ENCODE measurements around the gene SPECC1.

The SPECC1 gene

GRCh38 chr17:20228860-20229259 lies 219.7 kb downstream of the SPECC1 start:
- Histone ChIP-seq H3K9me3 (ENCODE audit: insufficient read depth, low read depth, low read length) (no peaks in the 10 kb centered on the region), H3K79me2 (ENCODE audit: control insufficient read depth, insufficient read depth, low read length, poor library complexity) (peaks cover 5% of the 10 kb centered on the region), H3K4me1 (ENCODE audit: control insufficient read depth in 1 of 2, insufficient read depth in 2 of 2, low read length in 2 of 2) (peaks cover 20 to 21% of the 10 kb centered on the region in 2 experiments), H4K91ac (ENCODE audit: low read depth, low read length) (no peak overlapping the region), H3K4me3 (ENCODE audit: low read depth, low read length) (no peak overlapping the region), H3K79me1 (ENCODE audit: low read length) (peaks cover 11% of the 10 kb centered on the region), H3K27ac (ENCODE audit: low read depth, low read length) (no peak overlapping the region), H2BK120ac (ENCODE audit: insufficient read depth, low read length, poor library complexity) (no peak overlapping the region), H4K8ac (ENCODE audit: low read depth, low read length) (no peak overlapping the region), H2BK12ac (ENCODE audit: low read length) (no peak overlapping the region), H2AK5ac (ENCODE audit: low read length) (no peak overlapping the region), H3K27me3 (ENCODE audit: insufficient read depth, low read length) (no peaks in the 10 kb centered on the region), H3K4me2 (ENCODE audit: low read length) (no peak overlapping the region), H2AFZ (ENCODE audit: insufficient read depth, low read length, poor library complexity) (no peak overlapping the region), H3K9ac (ENCODE audit: low read length) (no peak overlapping the region), H3K4ac (ENCODE audit: low read depth, low read length) (no peak overlapping the region), H3K14ac (ENCODE audit: low read length) (no peak overlapping the region), H3K36me3 (ENCODE audit: control insufficient read depth in 1 of 2, insufficient read depth in 2 of 2, low read length in 2 of 2) (peaks cover 26 to 52% of the 10 kb centered on the region in 2 experiments), H2BK5ac (ENCODE audit: low read depth, low read length, poor library complexity) (no peak overlapping the region), H3K23ac (ENCODE audit: low read length) (no peak overlapping the region), H4K12ac (ENCODE audit: low read depth, low read length) (no peak overlapping the region), H3K18ac (ENCODE audit: low read length) (no peak overlapping the region)
- DNase-seq: no peak
- WGBS (ENCODE audit: extremely low coverage, insufficient coverage, insufficient read length): no CpG with 5 or more reads among the region's 3 CpGs

GRCh38 chr17:20230924-20231323 lies 221.8 kb downstream of the SPECC1 start:
- no peak overlapping the region for H3K27ac ChIP-seq (ENCODE audit: low read depth, low read length)
- no peak overlapping the region for H4K91ac ChIP-seq (ENCODE audit: low read depth, low read length)
- no peak overlapping the region for H3K4me3 ChIP-seq (ENCODE audit: low read depth, low read length)
- H2BK120ac ChIP-seq (ENCODE audit: insufficient read depth, low read length, poor library complexity): no peak overlapping the region
- H2AFZ ChIP-seq (ENCODE audit: insufficient read depth, low read length, poor library complexity): no peak overlapping the region
- H3K27me3 ChIP-seq (ENCODE audit: insufficient read depth, low read length): no peaks in the 10 kb centered on the region
- no peak overlapping the region for H3K4ac ChIP-seq (ENCODE audit: low read depth, low read length)
- DNase-seq: no peak
- no peaks in the 10 kb centered on the region for H3K9me3 ChIP-seq (ENCODE audit: insufficient read depth, low read depth, low read length)
- no peak overlapping the region for H3K18ac ChIP-seq (ENCODE audit: low read length)
- H2BK12ac ChIP-seq (ENCODE audit: low read length): no peak overlapping the region
- no peak overlapping the region for H3K4me2 ChIP-seq (ENCODE audit: low read length)
- H3K79me2 ChIP-seq (ENCODE audit: control insufficient read depth, insufficient read depth, low read length, poor library complexity): no peaks in the 10 kb centered on the region
- peaks cover 2 to 4% of the 10 kb centered on the region in 2 experiments for H3K4me1 ChIP-seq (ENCODE audit: control insufficient read depth in 1 of 2, insufficient read depth in 2 of 2, low read length in 2 of 2)
- no peak overlapping the region for H4K8ac ChIP-seq (ENCODE audit: low read depth, low read length)
- no peaks in the 10 kb centered on the region for H3K79me1 ChIP-seq (ENCODE audit: low read length)
- no peak overlapping the region for H2AK5ac ChIP-seq (ENCODE audit: low read length)
- peaks cover 37 to 70% of the 10 kb centered on the region in 2 experiments for H3K36me3 ChIP-seq (ENCODE audit: control insufficient read depth in 1 of 2, insufficient read depth in 2 of 2, low read length in 2 of 2)
- no peak overlapping the region for H4K12ac ChIP-seq (ENCODE audit: low read depth, low read length)
- H3K23ac ChIP-seq (ENCODE audit: low read length): no peak overlapping the region
- no peak overlapping the region for H2BK5ac ChIP-seq (ENCODE audit: low read depth, low read length, poor library complexity)
- no peak overlapping the region for H3K14ac ChIP-seq (ENCODE audit: low read length)
- WGBS (ENCODE audit: extremely low coverage, insufficient coverage, insufficient read length): no CpG with 5 or more reads among the region's 2 CpGs
- H3K9ac ChIP-seq (ENCODE audit: low read length): no peak overlapping the region

DNA sequence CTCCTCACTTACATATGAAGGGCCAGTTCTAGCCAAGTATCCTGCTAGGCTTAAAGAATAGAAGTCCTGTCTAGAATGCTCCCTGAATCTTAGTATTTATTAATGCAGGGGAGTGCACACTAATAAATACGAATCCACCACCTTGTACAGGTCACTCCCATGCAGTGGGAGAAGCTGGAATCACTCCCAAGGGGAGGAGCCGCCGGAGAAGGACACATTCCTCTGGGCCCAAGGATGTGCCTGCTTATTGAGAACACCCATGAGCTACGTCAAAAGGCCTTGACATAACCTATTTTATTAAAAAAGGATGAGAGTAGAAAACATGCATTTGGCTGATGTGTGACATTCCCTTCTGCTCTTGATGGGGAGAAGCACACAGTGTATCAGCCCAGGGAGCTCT lies 223.5 kb downstream of the SPECC1 start:
- Histone ChIP-seq H3K79me1 (ENCODE audit: low read length) (no peaks in the 10 kb centered on the region), H3K23ac (ENCODE audit: low read length) (no peak overlapping the region), H3K4me2 (ENCODE audit: low read length) (no peak overlapping the region), H2BK5ac (ENCODE audit: low read depth, low read length, poor library complexity) (no peak overlapping the region), H3K27ac (ENCODE audit: low read depth, low read length) (no peak overlapping the region), H2BK12ac (ENCODE audit: low read length) (no peak overlapping the region), H3K9me3 (ENCODE audit: insufficient read depth, low read depth, low read length) (no peaks in the 10 kb centered on the region), H3K9ac (ENCODE audit: low read length) (no peak overlapping the region), H3K79me2 (ENCODE audit: control insufficient read depth, insufficient read depth, low read length, poor library complexity) (no peaks in the 10 kb centered on the region), H2BK120ac (ENCODE audit: insufficient read depth, low read length, poor library complexity) (no peak overlapping the region), H3K4me1 (ENCODE audit: control insufficient read depth in 1 of 2, insufficient read depth in 2 of 2, low read length in 2 of 2) (no peaks in the 10 kb centered on the region), H3K14ac (ENCODE audit: low read length) (no peak overlapping the region), H3K18ac (ENCODE audit: low read length) (no peak overlapping the region), H3K36me3 (ENCODE audit: control insufficient read depth in 1 of 2, insufficient read depth in 2 of 2, low read length in 2 of 2) (peaks cover 40 to 70% of the 10 kb centered on the region in 2 experiments), H4K8ac (ENCODE audit: low read depth, low read length) (no peak overlapping the region), H3K4me3 (ENCODE audit: low read depth, low read length) (no peak overlapping the region), H2AK5ac (ENCODE audit: low read length) (no peak overlapping the region), H4K12ac (ENCODE audit: low read depth, low read length) (no peak overlapping the region), H4K91ac (ENCODE audit: low read depth, low read length) (no peak overlapping the region), H2AFZ (ENCODE audit: insufficient read depth, low read length, poor library complexity) (no peak overlapping the region), H3K4ac (ENCODE audit: low read depth, low read length) (no peak overlapping the region), H3K27me3 (ENCODE audit: insufficient read depth, low read length) (no peaks in the 10 kb centered on the region)
- DNase-seq: no peak
- WGBS (ENCODE audit: extremely low coverage, insufficient coverage, insufficient read length): no CpG with 5 or more reads among the region's 4 CpGs

- no peak overlapping the region for H3K4me3 ChIP-seq (ENCODE audit: low read depth, low read length)
- no peak overlapping the region for H3K27ac ChIP-seq (ENCODE audit: low read depth, low read length)
- no peak overlapping the region for H2BK5ac ChIP-seq (ENCODE audit: low read depth, low read length, poor library complexity)
- no peaks in the 10 kb centered on the region for H3K79me1 ChIP-seq (ENCODE audit: low read length)
- H3K4ac ChIP-seq (ENCODE audit: low read depth, low read length): no peak overlapping the region
- no peaks in the 10 kb centered on the region for H3K79me2 ChIP-seq (ENCODE audit: control insufficient read depth, insufficient read depth, low read length, poor library complexity)
- H2BK120ac ChIP-seq (ENCODE audit: insufficient read depth, low read length, poor library complexity): no peak overlapping the region
- no peak overlapping the region for H3K14ac ChIP-seq (ENCODE audit: low read length)
- WGBS (ENCODE audit: extremely low coverage, insufficient coverage, insufficient read length): no CpG with 5 or more reads among the region's 4 CpGs
- no peaks in the 10 kb centered on the region for H3K9me3 ChIP-seq (ENCODE audit: insufficient read depth, low read depth, low read length)
- no peak overlapping the region for H3K18ac ChIP-seq (ENCODE audit: low read length)
- no peak overlapping the region for H3K9ac ChIP-seq (ENCODE audit: low read length)
- no peaks in the 10 kb centered on the region for H3K27me3 ChIP-seq (ENCODE audit: insufficient read depth, low read length)
- no peaks in the 10 kb centered on the region for H3K4me1 ChIP-seq (ENCODE audit: control insufficient read depth in 1 of 2, insufficient read depth in 2 of 2, low read length in 2 of 2)
- no peak overlapping the region for H2BK12ac ChIP-seq (ENCODE audit: low read length)
- H2AFZ ChIP-seq (ENCODE audit: insufficient read depth, low read length, poor library complexity): no peak overlapping the region
- no peak overlapping the region for H4K12ac ChIP-seq (ENCODE audit: low read depth, low read length)
- H4K91ac ChIP-seq (ENCODE audit: low read depth, low read length): no peak overlapping the region
- H3K4me2 ChIP-seq (ENCODE audit: low read length): no peak overlapping the region
- H4K8ac ChIP-seq (ENCODE audit: low read depth, low read length): no peak overlapping the region
- H3K23ac ChIP-seq (ENCODE audit: low read length): no peak overlapping the region
- no peak for DNase-seq
- peaks cover 36 to 63% of the 10 kb centered on the region in 2 experiments for H3K36me3 ChIP-seq (ENCODE audit: control insufficient read depth in 1 of 2, insufficient read depth in 2 of 2, low read length in 2 of 2)
- no peak overlapping the region for H2AK5ac ChIP-seq (ENCODE audit: low read length)
These were observed 225.1 kb downstream of the SPECC1 start for GRCh38 chr17:20234276-20234675.

All from trophoblast cell (in vitro differentiated cells and primary cell).